ENCODE data around the gene POU2AF2. TPM values are rescaled to one million over a fixed set of nuclear protein-coding genes. Genes with fewer than 3 reads are reported as not detected.

Gene POU2AF2
- total RNA-seq, 1 donor from 2014 or later = not detected

DNA sequence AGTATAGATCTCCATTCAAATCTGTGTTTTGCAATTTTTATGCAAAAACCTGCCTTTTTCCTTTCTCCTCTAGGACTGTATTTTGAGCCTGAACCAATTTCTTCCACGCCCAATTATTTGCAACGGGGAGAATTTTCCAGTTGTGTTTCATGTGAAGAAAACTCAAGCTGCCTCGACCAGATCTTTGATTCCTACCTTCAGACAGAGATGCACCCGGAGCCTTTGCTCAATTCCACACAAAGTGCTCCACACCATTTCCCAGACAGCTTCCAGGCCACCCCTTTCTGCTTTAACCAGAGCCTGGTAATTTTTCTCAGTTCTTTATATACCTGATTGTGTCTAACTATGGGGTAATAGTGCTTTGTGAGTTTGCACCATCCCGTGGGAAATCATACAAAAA, 60.8 kb downstream of the POU2AF2 start:
- ChIA-PET CTCF (no interaction called here), POLR2A (no interaction called here)
- intact Hi-C loops (cut with micrococcal nuclease) = no loop called here
- Mint-ChIP-seq H3K9me3 (no peaks in the 10 kb centered on the region), H3K27me3 (peaks cover 3% of the 10 kb centered on the region), H3K4me3 (no peak overlapping the region), H3K36me3 (ENCODE audit: low read depth) (peaks cover 14% of the 10 kb centered on the region), H3K27ac (no peak overlapping the region), H3K4me1 (peaks cover 17% of the 10 kb centered on the region)
- TF ChIP-seq, protein P1, sequence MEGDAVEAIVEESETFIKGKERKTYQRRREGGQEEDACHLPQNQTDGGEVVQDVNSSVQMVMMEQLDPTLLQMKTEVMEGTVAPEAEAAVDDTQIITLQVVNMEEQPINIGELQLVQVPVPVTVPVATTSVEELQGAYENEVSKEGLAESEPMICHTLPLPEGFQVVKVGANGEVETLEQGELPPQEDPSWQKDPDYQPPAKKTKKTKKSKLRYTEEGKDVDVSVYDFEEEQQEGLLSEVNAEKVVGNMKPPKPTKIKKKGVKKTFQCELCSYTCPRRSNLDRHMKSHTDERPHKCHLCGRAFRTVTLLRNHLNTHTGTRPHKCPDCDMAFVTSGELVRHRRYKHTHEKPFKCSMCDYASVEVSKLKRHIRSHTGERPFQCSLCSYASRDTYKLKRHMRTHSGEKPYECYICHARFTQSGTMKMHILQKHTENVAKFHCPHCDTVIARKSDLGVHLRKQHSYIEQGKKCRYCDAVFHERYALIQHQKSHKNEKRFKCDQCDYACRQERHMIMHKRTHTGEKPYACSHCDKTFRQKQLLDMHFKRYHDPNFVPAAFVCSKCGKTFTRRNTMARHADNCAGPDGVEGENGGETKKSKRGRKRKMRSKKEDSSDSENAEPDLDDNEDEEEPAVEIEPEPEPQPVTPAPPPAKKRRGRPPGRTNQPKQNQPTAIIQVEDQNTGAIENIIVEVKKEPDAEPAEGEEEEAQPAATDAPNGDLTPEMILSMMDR (IDR thresholded peaks at IDR 0.05) = no peak
- ATAC-seq (ENCODE audit: low read depth) (no peak), DNase-seq (no peak)

- intact Hi-C loops (cut with micrococcal nuclease) = no loop called here
- Mint-ChIP-seq H3K9me3 (no peaks in the 10 kb centered on the region), H3K27ac (no peak overlapping the region), H3K4me3 (no peak overlapping the region), H3K27me3 (peaks cover 3% of the 10 kb centered on the region), H3K4me1 (peaks cover 5% of the 10 kb centered on the region), H3K36me3 (ENCODE audit: low read depth) (peaks cover 19% of the 10 kb centered on the region)
- no peak for ATAC-seq (ENCODE audit: low read depth)
- no peak for DNase-seq
- CTCF ChIA-PET = no interaction called here
- TF ChIP-seq, protein P1 (IDR thresholded peaks at IDR 0.05) = no peak
- POLR2A ChIA-PET = no interaction called here
Measured at GRCh38 chr11:111307472-111308108, 62.1 kb downstream of the POU2AF2 start.

GRCh38 chr11:111308140-111308539, 62.6 kb downstream of the POU2AF2 start:
- Mint-ChIP-seq H3K9me3 (peaks cover 5% of the 10 kb centered on the region), H3K36me3 (ENCODE audit: low read depth) (peaks cover 25% of the 10 kb centered on the region), H3K4me1 (peaks cover 2% of the 10 kb centered on the region), H3K27ac (no peak overlapping the region), H3K4me3 (no peak overlapping the region), H3K27me3 (peaks cover 3% of the 10 kb centered on the region)
- intact Hi-C loops (cut with micrococcal nuclease) = no loop called here
- ChIA-PET CTCF (no interaction called here), POLR2A (no interaction called here)
- DNase-seq = no peak
- TF ChIP-seq, protein P1 (IDR thresholded peaks at IDR 0.05) = no peak
- ATAC-seq (ENCODE audit: low read depth) = no peak

GRCh38 chr11:111309215-111309915, 63.8 kb downstream of the POU2AF2 start:
- no peak overlapping the region for H3K4me3 Mint-ChIP-seq
- H3K27ac Mint-ChIP-seq = no peak overlapping the region
- ChIA-PET POLR2A (interaction anchor here (0.7 kb wide), 1 partner anchor 107 kb away, joined by 3 read pairs; no protein-coding TSS in a partner anchor), CTCF (no interaction called here)
- TF ChIP-seq, protein P1 (IDR thresholded peaks at IDR 0.05) = no peak
- intact Hi-C loops (cut with micrococcal nuclease) = no loop called here
- ATAC-seq (ENCODE audit: low read depth) (no peak), DNase-seq (no peak)
- no peaks in the 10 kb centered on the region for H3K4me1 Mint-ChIP-seq
- H3K9me3 Mint-ChIP-seq = peaks cover 8% of the 10 kb centered on the region
- H3K36me3 Mint-ChIP-seq (ENCODE audit: low read depth) = peaks cover 30% of the 10 kb centered on the region
- peaks cover 3% of the 10 kb centered on the region for H3K27me3 Mint-ChIP-seq

GRCh38 chr11:111310088-111310487, 64.6 kb downstream of the POU2AF2 start:
- TF ChIP-seq, protein P1 (IDR thresholded peaks at IDR 0.05) = no peak
- Mint-ChIP-seq H3K9me3 (peaks cover 8% of the 10 kb centered on the region), H3K4me1 (no peaks in the 10 kb centered on the region), H3K36me3 (ENCODE audit: low read depth) (peaks cover 34% of the 10 kb centered on the region), H3K27ac (no peak overlapping the region), H3K4me3 (no peak overlapping the region), H3K27me3 (peaks cover 3% of the 10 kb centered on the region)
- ATAC-seq (ENCODE audit: low read depth) (no peak), DNase-seq (no peak)
- CTCF ChIA-PET = no interaction called here
- intact Hi-C loops (cut with micrococcal nuclease) = no loop called here
- POLR2A ChIA-PET = no interaction called here
